ENCODE results near the gene RLN3. TPM values are rescaled to one million over a fixed set of nuclear protein-coding genes. Genes with fewer than 3 reads are reported as not detected.

Gene RLN3
- total and polyA plus RNA-seq, 2 of the 8 experiments (the other 6 are each of a cell fraction or from before 2014, with no cell fraction given), result not detected

DNA sequence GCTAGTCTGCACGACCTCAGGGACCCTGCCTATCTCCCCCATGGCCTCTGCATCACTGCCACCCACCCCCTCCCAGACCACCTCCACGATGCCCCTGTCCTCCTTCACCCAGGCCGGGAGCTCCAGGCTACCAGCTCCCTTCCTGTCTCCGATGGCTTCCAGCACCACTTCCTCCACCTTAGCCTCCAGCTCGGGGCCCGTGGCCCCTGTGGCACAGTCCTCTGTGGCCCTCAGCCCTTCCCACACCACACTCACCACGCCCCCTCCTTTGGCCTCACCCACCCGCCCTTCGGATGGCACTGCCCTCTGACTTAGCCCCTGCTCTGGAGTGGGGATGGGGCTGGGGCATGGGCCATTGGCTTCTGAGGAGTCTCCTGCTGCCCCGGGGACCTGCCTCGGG, 26.8 kb downstream of the RLN3 start (continued):
- TF ChIP-seq RNF2 (IDR thresholded peaks at IDR 0.05; ENCODE audit: borderline replicate concordance, low read depth, low read length, missing control alignments, poor library complexity, severe bottlenecking) (no peak), USF2 (IDR thresholded peaks at IDR 0.05; ENCODE audit: low read length) (no peak), SP2 (IDR thresholded peaks at IDR 0.05; ENCODE audit: low read length) (no peak)
